HUES48 (cell line): ENCODE measurements around the gene STAC.

Experiments used
- H3K27ac ChIP-seq: one replicate; pipeline ENCODE4 v1.7.0; 2013; ENCODE audit warnings: low read depth, low read length, inconsistent platforms
- H3K27me3 ChIP-seq: 2 replicates; pipeline ENCODE4 v1.6.1; 2013; ENCODE audit warnings: mild to moderate bottlenecking, low read length; ENCODE audit not compliant: control insufficient read depth, insufficient read depth
- H3K36me3 ChIP-seq: 2 replicates; pipeline ENCODE4 v1.6.1; 2013; ENCODE audit warnings: low read length; ENCODE audit not compliant: control insufficient read depth, insufficient read depth
- H3K4me1 ChIP-seq: 2 replicates; pipeline ENCODE4 v1.6.1; 2013; ENCODE audit warnings: mild to moderate bottlenecking, low read length; ENCODE audit not compliant: control insufficient read depth, insufficient read depth
- H3K4me3 ChIP-seq: 2 replicates; pipeline ENCODE4 v1.5.1; 2013; ENCODE audit warnings: mild to moderate bottlenecking, low read depth, low read length
- H3K9ac ChIP-seq: 2 replicates; pipeline ENCODE4 v1.6.1; 2013; ENCODE audit warnings: mild to moderate bottlenecking, low read depth, low read length, moderate library complexity
- H3K9me3 ChIP-seq: 2 replicates; pipeline ENCODE4 v1.6.1; 2013; ENCODE audit warnings: low read length; ENCODE audit not compliant: control insufficient read depth, insufficient read depth

STAC gene

DNA sequence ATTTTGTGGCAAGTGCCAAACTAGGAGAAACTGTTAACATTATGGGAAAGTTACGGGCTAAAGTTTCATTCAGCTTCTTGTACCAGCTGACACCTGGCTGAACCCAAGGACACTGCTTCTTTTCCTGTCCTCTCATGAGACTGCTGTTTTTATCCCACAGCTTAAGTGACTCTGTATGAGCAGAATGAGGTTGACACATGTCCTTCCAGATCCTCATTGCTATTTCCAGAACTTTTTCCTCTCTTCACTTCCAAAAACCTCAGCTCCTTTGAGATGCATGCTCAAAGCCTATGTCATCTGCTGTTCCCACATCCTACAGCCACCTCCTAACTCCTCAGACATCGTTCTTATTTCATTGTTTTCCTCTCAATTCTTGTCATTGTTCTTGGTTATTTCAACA, 200.4 kb downstream of the STAC start:
- Histone ChIP-seq H3K9me3 (peaks cover 30% of the 10 kb centered on the region), H3K27me3 (no peaks in the 10 kb centered on the region), H3K4me1 (no peaks in the 10 kb centered on the region), H3K4me3 (no peak overlapping the region), H3K27ac (no peak overlapping the region), H3K36me3 (no peaks in the 10 kb centered on the region), H3K9ac (no peak overlapping the region)

- no peaks in the 10 kb centered on the region for H3K4me1 ChIP-seq
- no peak overlapping the region for H3K27ac ChIP-seq
- no peak overlapping the region for H3K9ac ChIP-seq
- H3K27me3 ChIP-seq, result no peaks in the 10 kb centered on the region
- H3K9me3 ChIP-seq, result no peaks in the 10 kb centered on the region
- no peak overlapping the region for H3K4me3 ChIP-seq
- H3K36me3 ChIP-seq, result no peaks in the 10 kb centered on the region
Measured at GRCh38 chr3:36591959-36592358, 211.7 kb downstream of the STAC start.

DNA sequence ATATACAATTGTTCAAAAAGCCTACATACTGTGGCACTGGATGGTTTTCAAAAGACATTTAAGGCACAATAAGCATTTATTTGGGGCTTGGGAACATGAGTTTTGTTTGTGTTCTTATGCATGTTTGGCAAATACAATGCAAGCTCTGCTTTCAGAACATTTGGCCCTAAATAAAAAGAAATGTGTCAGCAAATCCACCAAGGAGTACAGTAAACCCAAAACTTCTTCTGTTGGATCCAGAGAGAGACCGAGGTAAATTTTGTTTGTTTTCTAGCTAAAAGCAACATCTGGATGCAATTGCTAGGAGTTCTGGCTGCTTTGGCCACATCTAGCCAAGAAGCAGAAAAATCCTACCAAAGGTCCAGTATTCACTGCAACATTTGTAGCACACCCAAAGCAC, 215.2 kb downstream of the STAC start:
- no peaks in the 10 kb centered on the region for H3K27me3 ChIP-seq
- H3K4me3 ChIP-seq, result no peak overlapping the region
- H3K36me3 ChIP-seq, result no peaks in the 10 kb centered on the region
- no peaks in the 10 kb centered on the region for H3K9me3 ChIP-seq
- H3K27ac ChIP-seq, result no peak overlapping the region
- H3K9ac ChIP-seq, result no peak overlapping the region
- no peaks in the 10 kb centered on the region for H3K4me1 ChIP-seq

DNA sequence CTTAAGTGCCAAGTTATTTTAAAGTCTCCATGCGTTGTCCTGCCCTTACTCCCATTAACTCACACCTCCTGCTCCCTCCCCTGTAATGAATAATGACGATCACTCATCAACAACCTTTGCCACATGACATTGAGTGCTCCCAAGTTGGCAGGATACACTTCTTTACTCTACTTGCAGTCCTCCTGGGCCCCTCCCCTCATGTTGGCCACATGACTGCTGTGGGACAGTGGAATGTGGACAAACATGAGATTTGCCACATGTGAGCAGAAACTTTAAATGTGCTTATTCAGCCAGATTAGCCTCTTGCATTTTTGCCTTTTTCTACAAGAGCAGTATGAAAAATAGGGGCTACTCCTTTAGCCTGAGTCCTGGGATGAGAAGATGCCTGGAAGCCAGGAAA, 216.1 kb downstream of the STAC start:
- Histone ChIP-seq H3K36me3 (no peaks in the 10 kb centered on the region), H3K4me3 (no peak overlapping the region), H3K27me3 (no peaks in the 10 kb centered on the region), H3K9me3 (no peaks in the 10 kb centered on the region), H3K4me1 (no peaks in the 10 kb centered on the region), H3K9ac (no peak overlapping the region), H3K27ac (no peak overlapping the region)

GRCh38 chr3:36597422-36597821, 217.1 kb downstream of the STAC start:
- no peaks in the 10 kb centered on the region for H3K27me3 ChIP-seq
- H3K4me3 ChIP-seq, result no peak overlapping the region
- no peak overlapping the region for H3K9ac ChIP-seq
- no peaks in the 10 kb centered on the region for H3K9me3 ChIP-seq
- no peaks in the 10 kb centered on the region for H3K4me1 ChIP-seq
- no peak overlapping the region for H3K27ac ChIP-seq
- H3K36me3 ChIP-seq, result no peaks in the 10 kb centered on the region
